ENCODE data around the gene DCTN2. TPM values are rescaled to one million over a fixed set of nuclear protein-coding genes. Genes with fewer than 3 reads are reported as not detected.
"Not testable (repeated sequence)": the region's sequence is repeated elsewhere in the genome, so short reads cannot be mapped to it uniquely, and the experiment has no call there.

The DCTN2 gene
- polyA plus RNA-seq, 1 donor, result 148 TPM

- DNase-seq (ENCODE audit: low read depth), result no peak
Measured at GRCh38 chr12:57577981-57578758, 31.2 kb upstream of the DCTN2 start.

DNA sequence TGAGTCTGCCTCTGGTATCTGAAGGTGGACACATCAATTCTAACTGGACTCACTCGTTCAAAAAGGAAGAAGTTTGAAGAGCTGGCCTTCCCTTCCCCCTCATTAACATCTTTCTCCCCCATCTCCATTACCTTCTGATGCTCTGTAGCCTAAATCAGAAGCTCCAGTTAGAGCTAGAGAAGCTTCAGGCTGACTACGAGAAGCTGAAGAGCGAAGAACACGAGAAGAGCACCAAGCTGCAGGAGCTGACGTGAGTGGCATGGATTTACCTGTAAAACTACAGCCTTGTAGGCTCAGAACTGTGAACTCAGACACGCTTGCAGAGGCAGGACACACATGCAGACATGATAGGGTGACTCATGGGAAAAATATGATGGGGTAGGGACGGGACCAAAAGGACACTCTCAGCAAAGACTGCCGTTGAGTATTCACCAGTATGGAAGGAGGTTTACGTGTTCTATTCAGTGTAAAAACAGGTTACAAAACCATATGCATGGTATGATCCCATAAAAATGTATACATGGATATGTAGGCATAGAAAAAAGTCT is 29.7 kb upstream of the DCTN2 start:
- no peak for DNase-seq (ENCODE audit: low read depth)

- no peak for DNase-seq (ENCODE audit: low read depth)
Measured at GRCh38 chr12:57575771-57576612, 29.0 kb upstream of the DCTN2 start.

- no peak for DNase-seq (ENCODE audit: low read depth)
Measured at GRCh38 chr12:57574795-57575194, 27.8 kb upstream of the DCTN2 start.

DNA sequence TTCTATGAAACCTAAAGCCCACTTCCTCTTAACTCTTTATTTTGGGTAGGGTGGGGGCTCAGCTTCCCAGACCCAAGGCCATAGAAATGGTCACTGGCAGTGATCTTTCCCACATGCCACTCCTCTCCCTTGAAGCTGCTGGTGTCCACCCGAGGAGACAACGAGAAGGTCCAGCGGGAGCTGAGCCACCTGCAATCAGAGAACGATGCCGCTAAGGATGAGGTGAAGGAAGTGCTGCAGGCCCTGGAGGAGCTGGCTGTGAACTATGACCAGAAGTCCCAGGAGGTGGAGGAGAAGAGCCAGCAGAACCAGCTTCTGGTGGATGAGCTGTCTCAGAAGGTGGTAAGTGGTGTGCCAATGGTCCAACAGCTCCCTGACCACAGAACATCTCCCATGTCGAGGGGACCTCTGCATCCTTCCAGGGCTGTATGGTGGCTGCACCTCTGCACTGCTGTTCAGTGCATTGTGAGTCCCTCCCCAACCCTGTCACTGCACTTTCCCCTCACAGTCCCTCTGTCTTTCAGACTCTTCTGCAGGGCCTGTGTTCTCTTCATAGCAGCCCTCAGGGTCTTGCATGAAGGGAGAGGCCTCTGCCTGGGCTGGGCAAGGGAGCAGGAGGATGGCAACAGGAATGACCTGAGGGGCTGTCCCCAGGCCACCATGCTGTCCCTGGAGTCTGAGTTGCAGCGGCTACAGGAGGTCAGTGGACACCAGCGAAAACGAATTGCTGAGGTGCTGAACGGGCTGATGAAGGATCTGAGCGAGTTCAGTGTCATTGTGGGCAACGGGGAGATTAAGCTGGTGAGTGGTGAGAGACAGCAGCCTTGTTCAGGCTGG is 25.2 kb upstream of the DCTN2 start:
- DNase-seq (ENCODE audit: low read depth), result no peak

DNA sequence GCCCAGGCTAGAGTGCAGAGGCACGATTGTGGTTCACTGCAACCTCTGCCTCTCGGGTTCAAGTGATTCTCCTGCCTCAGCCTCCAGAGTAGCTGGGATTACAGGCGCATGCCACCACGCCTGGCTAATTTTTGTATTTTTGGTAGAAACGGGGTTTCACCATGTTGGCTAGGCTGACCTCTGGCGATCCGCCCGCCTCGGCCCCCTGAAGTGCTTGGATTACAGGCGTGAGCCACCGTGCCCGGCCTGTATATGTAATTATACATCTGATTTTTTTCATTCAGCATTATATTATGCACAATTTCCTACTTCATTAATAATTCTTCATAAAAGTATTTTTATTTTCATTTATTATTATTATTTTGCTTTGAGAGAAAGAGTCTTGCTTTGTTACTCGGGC is 23.4 kb upstream of the DCTN2 start:
- DNase-seq (ENCODE audit: low read depth), result not testable (repeated sequence)

- DNase-seq (ENCODE audit: low read depth), result no peak
Measured at GRCh38 chr12:57569858-57570257, 22.9 kb upstream of the DCTN2 start.

GRCh38 chr12:57568838-57569237 is 21.8 kb upstream of the DCTN2 start:
- DNase-seq (ENCODE audit: low read depth), result no peak

DNA sequence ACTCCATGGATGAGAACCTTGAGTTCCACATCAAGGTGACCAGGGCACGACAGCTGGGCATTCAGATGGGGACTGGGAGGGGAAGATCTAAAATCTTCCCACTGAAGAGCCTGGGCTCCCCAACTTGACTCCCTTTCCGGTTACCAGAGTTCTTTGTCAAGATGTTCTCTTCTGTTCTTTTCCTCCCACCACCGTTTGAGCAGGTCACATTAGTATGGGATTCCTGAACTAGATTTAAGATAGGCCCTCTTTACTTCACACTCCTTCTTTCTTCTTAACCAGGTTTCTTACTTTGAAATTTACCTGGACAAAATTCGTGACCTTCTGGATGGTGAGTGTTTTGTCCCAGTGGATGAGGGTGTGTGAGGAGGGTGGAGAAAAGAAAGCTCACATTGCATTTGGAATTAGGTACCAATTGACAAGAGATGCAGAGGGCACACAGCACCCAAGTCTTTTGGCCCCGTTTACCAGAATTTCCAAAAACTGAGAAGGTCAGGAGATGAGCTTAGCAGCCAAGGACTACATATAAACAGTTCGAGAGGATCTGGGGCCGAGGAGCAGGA is 17.3 kb upstream of the DCTN2 start:
- no peak for DNase-seq (ENCODE audit: low read depth)

- DNase-seq (ENCODE audit: low read depth), result no peak
Measured at GRCh38 chr12:57563358-57563757, 16.4 kb upstream of the DCTN2 start.

DNA sequence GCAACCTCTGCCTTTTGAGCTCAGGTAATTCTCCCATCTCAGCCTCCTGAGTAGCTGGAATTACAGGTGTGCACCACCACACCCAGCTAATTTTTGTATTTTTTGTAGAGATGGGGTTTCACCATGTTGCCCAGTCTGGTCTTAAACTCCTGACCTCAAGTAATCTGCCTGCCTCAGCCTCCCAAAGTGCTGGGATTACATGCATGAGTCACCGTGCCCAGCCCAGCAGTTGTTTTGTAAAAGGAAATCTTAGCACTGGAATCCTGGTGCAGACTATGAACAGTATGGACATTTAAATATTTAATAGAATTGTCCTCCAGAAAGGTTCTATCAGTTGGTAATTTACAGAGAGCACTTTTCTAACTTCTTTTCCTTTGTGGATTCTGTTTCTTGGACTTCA is 14.1 kb upstream of the DCTN2 start:
- not testable (repeated sequence) for DNase-seq (ENCODE audit: low read depth)

GRCh38 chr12:57560516-57560915 is 13.5 kb upstream of the DCTN2 start:
- DNase-seq (ENCODE audit: low read depth), result no peak

GRCh38 chr12:57558864-57559263 is 11.9 kb upstream of the DCTN2 start:
- no peak for DNase-seq (ENCODE audit: low read depth)

GRCh38 chr12:57554897-57555296 is 7.9 kb upstream of the DCTN2 start:
- DNase-seq (ENCODE audit: low read depth), result no peak

DNA sequence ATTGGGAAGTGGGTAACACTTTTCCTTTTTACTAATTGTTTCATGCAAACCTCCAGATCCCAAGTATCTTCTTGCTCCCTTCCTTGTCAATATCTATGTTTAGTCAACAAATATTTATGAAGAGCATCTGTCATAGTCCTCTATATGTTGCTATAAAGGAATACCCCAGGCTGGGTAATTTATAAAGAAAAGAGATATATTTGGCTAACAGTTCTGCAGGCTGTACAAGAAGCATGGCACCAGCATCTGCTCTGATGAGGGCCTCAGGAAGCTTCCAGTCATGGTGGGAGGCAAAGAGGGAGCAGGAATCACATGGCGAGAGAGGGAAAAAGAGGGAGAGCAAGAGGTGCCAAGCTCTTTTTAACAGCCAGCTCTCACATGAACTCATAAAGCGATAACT is 7.5 kb upstream of the DCTN2 start:
- DNase-seq (ENCODE audit: low read depth), result no peak

- DNase-seq (ENCODE audit: low read depth), result no peak
Measured at GRCh38 chr12:57553343-57554202, 6.6 kb upstream of the DCTN2 start.

GRCh38 chr12:57552835-57553313 is 5.9 kb upstream of the DCTN2 start:
- no peak for DNase-seq (ENCODE audit: low read depth)

DNA sequence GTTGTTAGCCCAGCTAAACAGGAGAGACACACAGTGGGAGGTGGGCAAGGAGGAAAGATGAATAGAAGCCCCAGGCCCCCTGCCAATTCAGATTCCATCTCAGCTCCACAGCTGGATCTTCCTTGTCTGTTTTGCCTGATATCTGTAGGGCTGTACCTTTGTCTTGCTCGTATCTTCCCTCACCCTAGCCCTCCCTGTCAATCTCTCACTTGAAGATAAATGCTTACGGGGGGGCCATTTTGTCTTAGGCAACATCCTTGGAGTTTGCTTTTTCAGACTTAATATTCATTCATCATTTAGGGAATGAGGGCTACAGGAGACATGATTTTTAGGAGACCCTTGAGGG is 5.3 kb upstream of the DCTN2 start:
- no peak for DNase-seq (ENCODE audit: low read depth)

GRCh38 chr12:57551637-57552305 is 4.8 kb upstream of the DCTN2 start:
- DNase-seq (ENCODE audit: low read depth), result no peak

Measured in forelimb muscle (tissue), 1 donor.